ENCODE results near the gene PFKFB3.

Gene PFKFB3

DNA sequence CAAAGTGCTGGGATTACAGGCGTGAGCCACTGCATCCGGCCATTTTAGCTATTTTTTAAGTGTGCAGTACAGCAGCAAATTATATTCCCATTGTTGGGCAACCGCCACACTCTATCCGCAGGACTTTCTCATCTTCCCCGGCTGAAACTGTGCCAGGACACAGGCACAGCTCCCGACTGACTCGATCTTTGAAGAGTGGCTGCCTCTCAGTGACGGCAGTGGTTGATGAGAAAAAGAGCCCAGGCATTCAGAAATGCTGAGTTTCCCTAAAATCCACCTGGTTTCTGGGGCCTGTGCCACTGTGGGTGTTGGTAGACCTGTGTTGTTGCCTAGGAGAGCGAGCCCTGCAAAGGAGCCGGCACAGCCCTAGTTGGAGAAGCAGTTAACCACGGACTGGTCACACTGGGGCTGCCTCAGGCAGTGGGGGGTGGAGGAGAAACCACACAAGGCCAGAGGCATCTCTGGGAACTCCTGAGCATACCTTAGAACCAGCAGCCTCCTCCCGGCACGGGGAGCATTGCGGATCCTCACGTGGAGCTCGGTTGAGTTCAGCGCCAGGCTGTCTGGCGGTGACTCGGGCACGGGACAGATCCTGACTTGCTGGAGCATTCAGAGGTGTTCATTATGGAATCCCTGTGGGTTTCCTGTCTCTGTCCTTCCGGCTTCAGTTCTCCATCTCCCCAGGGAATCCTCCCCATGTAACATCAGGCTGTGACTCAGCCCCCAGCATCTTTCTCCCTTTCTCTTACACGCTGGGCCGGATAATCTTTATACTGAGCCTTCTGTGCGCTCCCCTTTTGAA is 16.2 kb downstream of the PFKFB3 start:
- no peaks in the 10 kb centered on the region for H3K4me1 ChIP-seq (ENCODE audit: control insufficient read depth, insufficient read depth, low read length)
- H3K4me3 ChIP-seq (ENCODE audit: low read length) = no peak overlapping the region
- no peaks in the 10 kb centered on the region for H3K9me3 ChIP-seq (ENCODE audit: control insufficient read depth, insufficient read depth, low read length)
- H3K27ac ChIP-seq (ENCODE audit: low read length) = no peak overlapping the region
- WGBS (ENCODE audit: insufficient coverage, insufficient read length) = no CpG with 5 or more reads among the region's 24 CpGs
- no peak for DNase-seq (ENCODE audit: low read depth, low spot score)
- no peaks in the 10 kb centered on the region for H3K27me3 ChIP-seq (ENCODE audit: control insufficient read depth, insufficient read depth, low read length)
- peaks cover 47% of the 10 kb centered on the region for H3K36me3 ChIP-seq (ENCODE audit: control insufficient read depth, insufficient read depth, low read length)

DNA sequence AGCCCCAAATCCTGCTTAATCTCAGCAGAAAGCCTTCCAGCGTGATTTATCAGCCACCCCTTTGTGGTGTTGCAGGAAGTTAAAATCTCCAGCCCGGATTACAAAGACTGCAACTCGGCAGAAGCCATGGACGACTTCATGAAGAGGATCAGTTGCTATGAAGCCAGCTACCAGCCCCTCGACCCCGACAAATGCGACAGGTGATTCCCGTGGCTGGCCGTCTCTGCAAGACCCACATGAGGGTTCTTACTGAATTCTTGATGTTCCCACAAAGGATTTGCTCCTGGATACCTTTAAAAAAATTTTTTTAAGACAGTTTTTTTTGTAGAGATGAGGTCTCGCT is 16.7 kb downstream of the PFKFB3 start:
- no peaks in the 10 kb centered on the region for H3K9me3 ChIP-seq (ENCODE audit: control insufficient read depth, insufficient read depth, low read length)
- peaks cover 49% of the 10 kb centered on the region for H3K36me3 ChIP-seq (ENCODE audit: control insufficient read depth, insufficient read depth, low read length)
- no peak for DNase-seq (ENCODE audit: low read depth, low spot score)
- no peak overlapping the region for H3K27ac ChIP-seq (ENCODE audit: low read length)
- no CpG with 5 or more reads among the region's 10 CpGs for WGBS (ENCODE audit: insufficient coverage, insufficient read length)
- H3K27me3 ChIP-seq (ENCODE audit: control insufficient read depth, insufficient read depth, low read length) = no peaks in the 10 kb centered on the region
- no peak overlapping the region for H3K4me3 ChIP-seq (ENCODE audit: low read length)
- no peaks in the 10 kb centered on the region for H3K4me1 ChIP-seq (ENCODE audit: control insufficient read depth, insufficient read depth, low read length)

DNA sequence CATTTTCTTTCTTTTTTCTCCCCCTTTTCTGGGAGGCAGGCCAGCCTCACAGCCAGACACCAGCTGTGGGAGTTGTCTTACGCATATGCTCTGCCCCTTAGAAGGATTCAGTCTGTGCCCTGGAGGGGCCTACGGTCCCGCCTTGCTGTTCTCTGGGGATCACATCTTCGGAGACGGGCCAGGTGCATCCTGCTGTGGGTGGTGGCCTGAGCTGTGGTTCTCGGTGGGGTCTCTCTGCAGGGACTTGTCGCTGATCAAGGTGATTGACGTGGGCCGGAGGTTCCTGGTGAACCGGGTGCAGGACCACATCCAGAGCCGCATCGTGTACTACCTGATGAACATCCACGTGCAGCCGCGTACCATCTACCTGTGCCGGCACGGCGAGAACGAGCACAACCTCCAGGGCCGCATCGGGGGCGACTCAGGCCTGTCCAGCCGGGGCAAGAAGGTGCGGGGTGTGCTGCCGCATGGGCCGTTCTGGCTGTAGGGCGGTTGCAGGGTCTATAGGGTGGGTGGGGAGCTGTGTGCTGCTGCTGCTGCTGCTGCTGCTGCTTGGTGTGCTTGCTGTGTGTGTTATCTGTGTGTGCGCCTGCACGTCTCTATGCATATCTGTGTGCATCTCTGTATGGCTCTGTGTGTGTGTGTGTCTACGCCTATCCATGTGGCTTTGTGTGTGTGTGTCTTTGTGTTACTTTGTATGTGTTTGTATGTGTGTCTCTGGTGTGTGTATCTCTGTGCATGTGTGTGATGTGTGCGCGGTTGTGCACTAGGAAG is 17.9 kb downstream of the PFKFB3 start:
- no CpG with 5 or more reads among the region's 32 CpGs for WGBS (ENCODE audit: insufficient coverage, insufficient read length)
- Histone ChIP-seq H3K27me3 (ENCODE audit: control insufficient read depth, insufficient read depth, low read length) (no peaks in the 10 kb centered on the region), H3K36me3 (ENCODE audit: control insufficient read depth, insufficient read depth, low read length) (peaks cover 50% of the 10 kb centered on the region), H3K4me3 (ENCODE audit: low read length) (no peak overlapping the region), H3K27ac (ENCODE audit: low read length) (no peak overlapping the region), H3K4me1 (ENCODE audit: control insufficient read depth, insufficient read depth, low read length) (no peaks in the 10 kb centered on the region), H3K9me3 (ENCODE audit: control insufficient read depth, insufficient read depth, low read length) (no peaks in the 10 kb centered on the region)
- DNase-seq (ENCODE audit: low read depth, low spot score) = no peak

DNA sequence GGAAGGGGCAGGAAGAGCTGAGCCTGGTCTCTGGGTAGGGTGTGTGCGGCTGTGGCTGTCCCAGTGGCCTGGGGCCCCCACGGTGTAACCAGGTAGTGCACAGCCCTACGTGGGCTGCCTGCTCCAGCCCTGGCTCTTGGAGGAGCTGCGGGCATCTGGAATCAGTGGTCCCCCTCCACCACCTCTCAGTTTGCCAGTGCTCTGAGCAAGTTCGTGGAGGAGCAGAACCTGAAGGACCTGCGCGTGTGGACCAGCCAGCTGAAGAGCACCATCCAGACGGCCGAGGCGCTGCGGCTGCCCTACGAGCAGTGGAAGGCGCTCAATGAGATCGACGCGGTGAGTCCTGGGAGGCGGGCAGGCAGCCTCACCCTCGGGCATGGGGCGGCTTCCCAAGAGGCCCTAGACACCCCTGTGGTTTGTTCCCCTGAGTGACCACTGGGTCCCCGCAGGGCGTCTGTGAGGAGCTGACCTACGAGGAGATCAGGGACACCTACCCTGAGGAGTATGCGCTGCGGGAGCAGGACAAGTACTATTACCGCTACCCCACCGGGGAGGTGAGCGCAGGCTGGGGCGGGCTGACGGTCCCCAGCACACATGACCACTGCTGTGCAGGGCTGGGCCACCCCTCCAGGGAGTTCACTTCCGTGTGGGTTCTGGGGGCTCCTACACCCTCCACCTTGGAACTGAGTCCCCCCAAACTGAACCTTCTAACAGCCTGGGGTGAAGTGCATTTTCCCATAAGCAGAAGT is 18.6 kb downstream of the PFKFB3 start:
- H3K4me3 ChIP-seq (ENCODE audit: low read length) = no peak overlapping the region
- no peaks in the 10 kb centered on the region for H3K27me3 ChIP-seq (ENCODE audit: control insufficient read depth, insufficient read depth, low read length)
- H3K36me3 ChIP-seq (ENCODE audit: control insufficient read depth, insufficient read depth, low read length) = peaks cover 49% of the 10 kb centered on the region
- whole genome bisulfite sequencing (ENCODE audit: insufficient coverage, insufficient read length) = no CpG with 5 or more reads among the region's 30 CpGs
- no peaks in the 10 kb centered on the region for H3K9me3 ChIP-seq (ENCODE audit: control insufficient read depth, insufficient read depth, low read length)
- no peak overlapping the region for H3K27ac ChIP-seq (ENCODE audit: low read length)
- H3K4me1 ChIP-seq (ENCODE audit: control insufficient read depth, insufficient read depth, low read length) = no peaks in the 10 kb centered on the region
- no peak for DNase-seq (ENCODE audit: low read depth, low spot score)

DNA sequence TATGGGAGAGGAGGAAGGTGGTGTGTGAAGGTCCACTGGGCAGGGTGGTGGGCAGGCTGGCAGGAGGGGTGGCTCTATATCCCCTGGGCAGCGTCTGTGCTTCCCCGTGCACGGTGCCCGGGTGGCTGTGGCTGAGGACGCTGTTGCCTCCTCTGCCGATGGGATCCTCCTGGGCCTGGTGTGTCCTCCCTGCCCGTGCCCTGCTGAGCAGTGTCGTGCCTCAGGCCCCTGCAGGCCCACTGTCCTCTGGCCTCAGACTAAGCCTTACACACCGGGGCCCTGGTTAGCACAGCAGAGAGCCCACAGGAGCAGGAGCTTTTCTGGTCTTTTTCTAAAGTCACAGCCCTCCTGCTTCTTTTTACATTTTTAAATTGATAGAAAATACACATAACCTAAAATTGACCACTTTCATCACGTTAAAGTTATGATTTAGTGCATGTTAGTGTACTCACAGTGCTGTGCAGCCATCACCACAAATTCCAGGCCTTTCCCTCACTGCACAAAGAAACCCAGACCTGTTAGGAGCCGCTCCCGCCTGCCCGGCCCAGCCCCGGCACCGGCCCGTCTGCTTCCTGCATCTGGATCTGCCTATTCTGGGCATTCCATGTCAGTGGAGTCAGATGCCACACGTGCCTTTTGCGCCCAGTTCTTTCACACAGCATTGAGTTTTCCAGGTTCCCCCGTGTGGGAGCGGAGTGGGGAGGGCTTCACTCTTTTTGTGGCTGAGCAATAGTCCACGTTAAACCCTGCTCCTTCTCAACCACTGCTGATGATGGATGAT is 19.4 kb downstream of the PFKFB3 start:
- Histone ChIP-seq H3K36me3 (ENCODE audit: control insufficient read depth, insufficient read depth, low read length) (peaks cover 44% of the 10 kb centered on the region), H3K27ac (ENCODE audit: low read length) (no peak overlapping the region), H3K9me3 (ENCODE audit: control insufficient read depth, insufficient read depth, low read length) (no peaks in the 10 kb centered on the region), H3K27me3 (ENCODE audit: control insufficient read depth, insufficient read depth, low read length) (no peaks in the 10 kb centered on the region), H3K4me3 (ENCODE audit: low read length) (no peak overlapping the region), H3K4me1 (ENCODE audit: control insufficient read depth, insufficient read depth, low read length) (no peaks in the 10 kb centered on the region)
- WGBS (ENCODE audit: insufficient coverage, insufficient read length) = no CpG with 5 or more reads among the region's 21 CpGs
- DNase-seq (ENCODE audit: low read depth, low spot score) = no peak

DNA sequence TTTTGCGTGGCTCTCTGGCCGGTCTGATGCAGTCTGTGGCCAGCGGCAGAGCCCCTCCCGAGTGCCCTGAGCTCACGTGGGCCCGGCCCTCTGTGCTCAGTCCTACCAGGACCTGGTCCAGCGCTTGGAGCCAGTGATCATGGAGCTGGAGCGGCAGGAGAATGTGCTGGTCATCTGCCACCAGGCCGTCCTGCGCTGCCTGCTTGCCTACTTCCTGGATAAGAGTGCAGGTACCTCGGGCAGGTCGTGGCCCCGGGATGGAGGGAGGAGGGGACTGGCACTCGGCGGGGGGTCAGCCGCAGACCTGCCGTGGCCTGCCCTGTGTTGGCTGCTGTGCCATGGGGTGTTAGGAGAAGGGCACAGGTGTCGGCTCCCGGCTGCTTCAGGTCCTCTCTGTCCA is 20.0 kb downstream of the PFKFB3 start:
- Histone ChIP-seq H3K4me3 (ENCODE audit: low read length) (no peak overlapping the region), H3K27me3 (ENCODE audit: control insufficient read depth, insufficient read depth, low read length) (no peaks in the 10 kb centered on the region), H3K4me1 (ENCODE audit: control insufficient read depth, insufficient read depth, low read length) (no peaks in the 10 kb centered on the region), H3K36me3 (ENCODE audit: control insufficient read depth, insufficient read depth, low read length) (peaks cover 49% of the 10 kb centered on the region), H3K9me3 (ENCODE audit: control insufficient read depth, insufficient read depth, low read length) (no peaks in the 10 kb centered on the region), H3K27ac (ENCODE audit: low read length) (no peak overlapping the region)
- no peak for DNase-seq (ENCODE audit: low read depth, low spot score)
- no CpG with 5 or more reads among the region's 19 CpGs for WGBS (ENCODE audit: insufficient coverage, insufficient read length)

DNA sequence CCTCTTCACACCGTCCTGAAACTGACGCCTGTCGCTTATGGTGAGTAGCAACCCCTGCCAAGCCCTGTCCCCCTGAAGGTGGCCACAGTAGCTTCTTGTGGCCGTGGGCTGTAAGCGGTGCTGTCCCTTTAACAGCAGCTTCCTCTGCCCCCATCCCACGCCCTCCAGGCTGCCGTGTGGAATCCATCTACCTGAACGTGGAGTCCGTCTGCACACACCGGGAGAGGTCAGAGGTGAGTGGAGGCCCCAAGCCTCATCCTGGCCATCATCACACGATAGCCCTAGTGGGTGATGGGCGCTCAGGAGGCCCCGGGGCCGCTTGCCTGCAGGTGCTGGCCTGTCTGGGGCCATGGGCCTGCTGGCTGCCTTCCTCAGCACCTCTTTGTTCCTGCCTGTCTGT is 21.2 kb downstream of the PFKFB3 start:
- no peaks in the 10 kb centered on the region for H3K4me1 ChIP-seq (ENCODE audit: control insufficient read depth, insufficient read depth, low read length)
- WGBS (ENCODE audit: insufficient coverage, insufficient read length) = no CpG with 5 or more reads among the region's 14 CpGs
- H3K36me3 ChIP-seq (ENCODE audit: control insufficient read depth, insufficient read depth, low read length) = peaks cover 52% of the 10 kb centered on the region
- no peaks in the 10 kb centered on the region for H3K9me3 ChIP-seq (ENCODE audit: control insufficient read depth, insufficient read depth, low read length)
- no peak overlapping the region for H3K4me3 ChIP-seq (ENCODE audit: low read length)
- H3K27me3 ChIP-seq (ENCODE audit: control insufficient read depth, insufficient read depth, low read length) = no peaks in the 10 kb centered on the region
- no peak overlapping the region for H3K27ac ChIP-seq (ENCODE audit: low read length)
- no peak for DNase-seq (ENCODE audit: low read depth, low spot score)

DNA sequence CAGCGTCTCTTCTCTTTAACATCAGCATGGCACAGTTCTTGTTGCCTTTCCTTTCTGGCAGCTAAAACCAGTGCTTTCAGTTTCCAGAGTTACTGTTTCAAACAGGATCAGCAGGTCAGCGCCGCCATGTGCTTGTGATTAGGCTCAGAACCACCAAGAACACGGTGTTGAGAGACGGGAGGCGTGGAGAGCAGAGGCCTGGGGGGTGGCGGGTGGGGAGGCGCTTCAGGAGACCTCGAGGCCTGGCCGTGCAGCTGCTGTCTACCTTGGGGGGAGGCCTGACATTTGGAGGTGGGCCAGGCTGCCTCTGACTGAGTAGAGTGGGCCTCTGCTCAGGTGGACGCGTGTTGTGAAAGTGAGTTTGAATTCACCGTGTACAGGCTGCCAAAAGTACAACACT is 22.0 kb downstream of the PFKFB3 start:
- no peak overlapping the region for H3K27ac ChIP-seq (ENCODE audit: low read length)
- no CpG with 5 or more reads among the region's 13 CpGs for WGBS (ENCODE audit: insufficient coverage, insufficient read length)
- no peaks in the 10 kb centered on the region for H3K9me3 ChIP-seq (ENCODE audit: control insufficient read depth, insufficient read depth, low read length)
- H3K27me3 ChIP-seq (ENCODE audit: control insufficient read depth, insufficient read depth, low read length) = no peaks in the 10 kb centered on the region
- H3K4me1 ChIP-seq (ENCODE audit: control insufficient read depth, insufficient read depth, low read length) = no peaks in the 10 kb centered on the region; the same call in 1 of the 2 replicates
- peaks cover 55% of the 10 kb centered on the region for H3K36me3 ChIP-seq (ENCODE audit: control insufficient read depth, insufficient read depth, low read length)
- DNase-seq (ENCODE audit: low read depth, low spot score) = no peak
- no peak overlapping the region for H3K4me3 ChIP-seq (ENCODE audit: low read length)

DNA sequence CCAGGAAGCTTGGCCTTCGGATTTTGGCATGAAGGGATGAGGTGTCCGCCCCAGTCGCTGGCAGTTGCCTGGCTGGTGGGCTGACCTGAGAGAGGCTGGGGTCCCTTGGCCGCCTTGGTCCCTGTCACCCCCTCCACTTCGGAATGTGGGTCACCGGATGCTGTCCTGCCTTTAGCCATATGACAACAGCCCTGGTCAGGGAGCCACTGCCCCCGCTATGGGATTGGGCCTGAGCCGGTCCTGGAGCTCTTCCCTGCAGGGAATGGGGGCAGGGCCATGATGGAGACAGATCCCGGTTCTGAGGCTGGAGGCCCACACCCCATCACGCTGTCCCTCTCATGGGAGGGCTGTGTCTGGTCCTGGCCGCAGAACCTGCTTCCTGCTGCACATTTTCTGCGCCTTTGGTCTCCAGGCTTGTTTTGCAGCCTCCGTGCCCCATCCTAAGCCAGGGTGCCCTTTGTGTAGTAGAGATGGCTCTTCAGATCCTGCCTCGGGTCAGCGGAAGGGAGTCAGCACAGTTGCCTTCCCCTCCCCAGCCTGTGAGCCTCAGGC is 22.6 kb downstream of the PFKFB3 start:
- no peak overlapping the region for H3K4me3 ChIP-seq (ENCODE audit: low read length)
- H3K27me3 ChIP-seq (ENCODE audit: control insufficient read depth, insufficient read depth, low read length) = no peaks in the 10 kb centered on the region
- H3K36me3 ChIP-seq (ENCODE audit: control insufficient read depth, insufficient read depth, low read length) = peaks cover 55% of the 10 kb centered on the region
- WGBS (ENCODE audit: insufficient coverage, insufficient read length) = no CpG with 5 or more reads among the region's 15 CpGs
- no peak for DNase-seq (ENCODE audit: low read depth, low spot score)
- H3K9me3 ChIP-seq (ENCODE audit: control insufficient read depth, insufficient read depth, low read length) = no peaks in the 10 kb centered on the region
- no peaks in the 10 kb centered on the region; the same call in 1 of the 2 replicates for H3K4me1 ChIP-seq (ENCODE audit: control insufficient read depth, insufficient read depth, low read length)
- H3K27ac ChIP-seq (ENCODE audit: low read length) = no peak overlapping the region

DNA sequence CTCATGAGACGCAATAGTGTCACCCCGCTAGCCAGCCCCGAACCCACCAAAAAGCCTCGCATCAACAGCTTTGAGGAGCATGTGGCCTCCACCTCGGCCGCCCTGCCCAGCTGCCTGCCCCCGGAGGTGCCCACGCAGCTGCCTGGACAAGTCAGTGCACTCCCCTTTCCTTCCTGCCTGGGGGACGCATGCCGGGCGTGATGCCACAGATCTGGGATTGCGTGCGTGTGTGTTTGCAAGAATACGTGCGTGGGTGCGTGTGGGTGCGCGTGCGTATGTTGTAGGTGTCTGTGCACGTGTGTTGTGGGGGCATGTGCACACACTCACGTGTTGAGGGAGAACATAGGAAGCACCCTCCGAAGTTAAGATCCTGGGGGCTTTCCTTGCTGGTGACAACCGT is 23.5 kb downstream of the PFKFB3 start:
- DNase-seq (ENCODE audit: low read depth, low spot score) = no peak
- Histone ChIP-seq H3K27me3 (ENCODE audit: control insufficient read depth, insufficient read depth, low read length) (no peaks in the 10 kb centered on the region), H3K4me1 (ENCODE audit: control insufficient read depth, insufficient read depth, low read length) (no peaks in the 10 kb centered on the region; the same call in 1 of the 2 replicates), H3K27ac (ENCODE audit: low read length) (no peak overlapping the region), H3K36me3 (ENCODE audit: control insufficient read depth, insufficient read depth, low read length) (peaks cover 47% of the 10 kb centered on the region), H3K4me3 (ENCODE audit: low read length) (no peak overlapping the region), H3K9me3 (ENCODE audit: control insufficient read depth, insufficient read depth, low read length) (no peaks in the 10 kb centered on the region)
- 100% methylated on average over 9 of the region's 23 CpGs for WGBS (ENCODE audit: insufficient coverage, insufficient read length)
